Kidney (tissue), 14 donors: ENCODE data around the gene LMF2. TPM values are rescaled to one million over a fixed set of nuclear protein-coding genes. Genes with fewer than 3 reads are reported as not detected.

ENCODE experiments used
- DNase-seq, 5 donors: peaks; one replicate each; pipeline ENCODE4 v3.0.0-alpha.2; 2013 to 2020
- FAIRE-seq: peaks from 2 replicates; lab custom pipeline; 2012; peaks lifted over from hg19 to GRCh38; lab: Jason Lieb, UNC
- H3K27ac ChIP-seq, 2 donors: one replicate each; pipeline ENCODE4 v1.7.0; 2013; ENCODE audit warnings: low read depth in 2 of 2, low read length in 2 of 2, inconsistent platforms in 1 of 2
- H3K27me3 ChIP-seq: one replicate; pipeline ENCODE4 v1.7.1; 2013; ENCODE audit warnings: low read length, inconsistent platforms; ENCODE audit not compliant: control insufficient read depth, insufficient read depth
- H3K36me3 ChIP-seq, 3 donors: one replicate each; pipeline versions ENCODE4 v1.7.0 to v1.7.1; 2013; ENCODE audit warnings: low read length in 3 of 3, control low read depth in 1 of 3, inconsistent platforms in 1 of 3; ENCODE audit not compliant: insufficient read depth in 3 of 3, control insufficient read depth in 2 of 3
- H3K4me1 ChIP-seq, 3 donors: one replicate each; pipeline versions ENCODE4 v1.7.0 to v1.7.1; 2013; ENCODE audit warnings: low read length in 3 of 3, inconsistent platforms in 1 of 3, low read depth in 1 of 3; ENCODE audit not compliant: control insufficient read depth in 2 of 3, insufficient read depth in 2 of 3
- H3K4me3 ChIP-seq, 3 donors: one replicate each; pipeline versions ENCODE4 v1.7.0 to v1.8.1; 2013; ENCODE audit warnings: low read length in 3 of 3, control low read depth in 1 of 3, inconsistent platforms in 1 of 3
- H3K9ac ChIP-seq, 3 donors: one replicate each; pipeline versions ENCODE4 v1.7.0 to v1.7.1; 2013; ENCODE audit warnings: low read length in 3 of 3, control low read depth in 1 of 3, inconsistent platforms in 1 of 3
- H3K9me3 ChIP-seq, 3 donors: one replicate each; pipeline versions ENCODE4 v1.7.0 to v1.7.1; 2013; ENCODE audit warnings: low read length in 3 of 3, control low read depth in 1 of 3, inconsistent platforms in 1 of 3; ENCODE audit not compliant: control insufficient read depth in 2 of 3, insufficient read depth in 1 of 3
- intact Hi-C: fragments of 100-400 bp; cut with DNase I; formaldehyde crosslinking; loops from one replicate; pipeline ENCODE4 v1.11.1; 2022
- polyA plus RNA-seq: library from polyadenylated mRNA; stranded (reverse); fragments of 350-450 nt; fragmentation: Illumina TruSeq; extraction: RNeasy Lipid Tissue Mini Kit (QIAGEN cat#74804); gene quantifications from one replicate; pipeline ENCODE4 v1.2.3, GENCODE V29; 2014; ENCODE audit warnings: low read depth, low replicate concordance; ENCODE audit not compliant: insufficient read depth
- total RNA-seq: library from RNA; stranded (reverse); fragmentation: NEBNext Ultra II Directional; extraction: Animal tissue kit (Norgen Biotek cat#: 25700); gene quantifications from one replicate; pipeline ENCODE4 v1.2.1, GENCODE V29; 2021
- TF ChIP-seq, protein P1 (sequence below): IDR thresholded peaks from 3 replicates; pipeline ENCODE4 v1.5.1; 2012; ENCODE audit warnings: mild to moderate bottlenecking, moderate library complexity, borderline replicate concordance; ENCODE audit not compliant: insufficient read depth; ENCODE audit errors: extremely low read depth
- donor health status: control.
- donor health status: control.
- donor health status: control.
- donor health status: control.
- donor health status: control.
- donor health status: DM: yes; HTN: yes; CAD: no.
- donor health status: Normal renal cell carcinoma (clear cell type).

The LMF2 gene
- total and polyA plus RNA-seq, 2 donors from 2014 or later, result 41.7 to 77.9 TPM

DNA sequence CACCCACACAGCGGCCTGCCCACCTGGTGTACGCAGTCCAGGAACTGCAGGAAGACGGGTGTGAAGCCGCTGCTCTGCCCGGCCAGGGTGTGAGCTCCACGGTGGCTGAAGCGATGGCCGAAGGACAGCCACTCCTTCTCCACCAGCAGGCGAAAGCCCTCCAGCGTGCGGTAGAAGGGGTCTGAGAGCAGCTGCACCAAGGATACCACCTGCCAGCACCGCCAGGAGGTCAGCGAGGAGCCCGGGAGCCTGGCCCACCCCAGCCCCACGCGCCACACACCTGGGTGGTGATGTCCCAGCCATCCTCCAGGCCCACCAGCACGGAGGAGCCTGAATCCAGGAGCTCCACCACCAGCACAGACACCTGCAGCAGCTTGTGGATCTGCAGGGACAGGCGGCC lies 52.3 kb downstream of the LMF2 start:
- H3K4me1 ChIP-seq, result no peaks in the 10 kb centered on the region
- H3K27ac ChIP-seq, result no peak overlapping the region
- H3K9me3 ChIP-seq, result no peaks in the 10 kb centered on the region
- no peak overlapping the region for H3K9ac ChIP-seq
- no peaks in the 10 kb centered on the region for H3K27me3 ChIP-seq
- no peak for DNase-seq
- TF ChIP-seq, protein P1, sequence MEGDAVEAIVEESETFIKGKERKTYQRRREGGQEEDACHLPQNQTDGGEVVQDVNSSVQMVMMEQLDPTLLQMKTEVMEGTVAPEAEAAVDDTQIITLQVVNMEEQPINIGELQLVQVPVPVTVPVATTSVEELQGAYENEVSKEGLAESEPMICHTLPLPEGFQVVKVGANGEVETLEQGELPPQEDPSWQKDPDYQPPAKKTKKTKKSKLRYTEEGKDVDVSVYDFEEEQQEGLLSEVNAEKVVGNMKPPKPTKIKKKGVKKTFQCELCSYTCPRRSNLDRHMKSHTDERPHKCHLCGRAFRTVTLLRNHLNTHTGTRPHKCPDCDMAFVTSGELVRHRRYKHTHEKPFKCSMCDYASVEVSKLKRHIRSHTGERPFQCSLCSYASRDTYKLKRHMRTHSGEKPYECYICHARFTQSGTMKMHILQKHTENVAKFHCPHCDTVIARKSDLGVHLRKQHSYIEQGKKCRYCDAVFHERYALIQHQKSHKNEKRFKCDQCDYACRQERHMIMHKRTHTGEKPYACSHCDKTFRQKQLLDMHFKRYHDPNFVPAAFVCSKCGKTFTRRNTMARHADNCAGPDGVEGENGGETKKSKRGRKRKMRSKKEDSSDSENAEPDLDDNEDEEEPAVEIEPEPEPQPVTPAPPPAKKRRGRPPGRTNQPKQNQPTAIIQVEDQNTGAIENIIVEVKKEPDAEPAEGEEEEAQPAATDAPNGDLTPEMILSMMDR, result no peak
- H3K4me3 ChIP-seq, result no peak overlapping the region
- H3K36me3 ChIP-seq, result peaks cover 0 to 33% (median 8%) of the 10 kb centered on the region in 3 donors
- no peak for FAIRE-seq
- intact Hi-C loops, result no loop called here

DNA sequence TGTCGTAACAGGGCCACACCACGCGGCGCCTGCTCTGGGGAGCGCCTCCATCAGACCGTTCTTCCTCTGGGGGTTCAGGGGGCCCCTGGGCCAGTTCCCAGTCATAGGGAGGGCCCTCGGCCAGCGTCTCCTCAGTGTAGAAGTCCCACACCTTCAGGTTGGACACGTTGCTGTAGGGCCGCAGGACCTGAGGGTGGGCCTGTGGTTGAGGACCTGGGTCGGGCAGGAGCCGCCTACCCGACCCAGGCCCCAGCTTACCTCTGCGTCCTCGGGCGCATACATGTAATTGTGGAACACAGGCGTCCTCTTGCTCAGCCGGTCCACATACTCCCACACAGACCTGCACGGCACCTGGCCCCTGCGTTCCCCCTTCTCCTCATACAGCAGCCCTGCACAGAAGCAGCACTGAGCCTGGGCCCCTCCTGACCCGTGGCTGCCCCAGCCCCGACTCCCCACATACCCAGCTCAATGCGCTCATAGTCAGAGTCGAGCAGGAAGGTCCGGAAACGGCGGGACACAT lies 52.9 kb downstream of the LMF2 start:
- Histone ChIP-seq H3K27ac (no peak overlapping the region), H3K9me3 (no peaks in the 10 kb centered on the region), H3K9ac (no peak overlapping the region), H3K36me3 (peaks cover 0 to 27% (median 8%) of the 10 kb centered on the region in 3 donors), H3K4me3 (no peak overlapping the region), H3K4me1 (no peaks in the 10 kb centered on the region), H3K27me3 (no peaks in the 10 kb centered on the region)
- FAIRE-seq, result no peak
- intact Hi-C loops, result no loop called here
- TF ChIP-seq, protein P1, result no peak
- no peak for DNase-seq

Other genes starting within 250 kb of the LMF2 start
- gene MAPK12, start 246.0 kb downstream of the LMF2 start, total RNA-seq, result 15.9 TPM
- gene MAPK12, start 246.0 kb downstream of the LMF2 start, polyA plus RNA-seq, result 13.4 TPM
- gene MAPK11, start 237.3 kb downstream of the LMF2 start, total RNA-seq, result 18.3 TPM
- 11.4 TPM for gene MAPK11, start 237.3 kb downstream of the LMF2 start, polyA plus RNA-seq
- gene PLXNB2, start 200.1 kb downstream of the LMF2 start, total RNA-seq, result 383 TPM
- 128 TPM for gene PLXNB2, start 200.1 kb downstream of the LMF2 start, polyA plus RNA-seq
- gene DENND6B, start 180.7 kb downstream of the LMF2 start, total RNA-seq, result 16.7 TPM
- 14.5 TPM for gene DENND6B, start 180.7 kb downstream of the LMF2 start, polyA plus RNA-seq
- gene PPP6R2, start 164.4 kb downstream of the LMF2 start, total RNA-seq, result 53.8 TPM
- 39.4 TPM for gene PPP6R2, start 164.4 kb downstream of the LMF2 start, polyA plus RNA-seq
- gene SBF1, start 32.7 kb downstream of the LMF2 start, total RNA-seq, result 73.9 TPM
- 18.1 TPM for gene SBF1, start 32.7 kb downstream of the LMF2 start, polyA plus RNA-seq
- 8.0 TPM for gene ADM2, start 26.2 kb downstream of the LMF2 start, total RNA-seq
- gene ADM2, start 26.2 kb downstream of the LMF2 start, polyA plus RNA-seq, result 10.6 TPM
- gene MIOX, start 20.8 kb downstream of the LMF2 start, total RNA-seq, result 3.5 TPM
- gene MIOX, start 20.8 kb downstream of the LMF2 start, polyA plus RNA-seq, result 455 TPM
- gene NCAPH2, start 522 bp upstream of the LMF2 start, total RNA-seq, result 41.5 TPM
- gene NCAPH2, start 522 bp upstream of the LMF2 start, polyA plus RNA-seq, result 31.4 TPM
- 4.1 TPM for gene SCO2, start 17.9 kb upstream of the LMF2 start, total RNA-seq
- gene SCO2, start 17.9 kb upstream of the LMF2 start, polyA plus RNA-seq, result 1.1 TPM
- 163 TPM for gene TYMP, start 22.3 kb upstream of the LMF2 start, total RNA-seq
- 22.2 TPM for gene TYMP, start 22.3 kb upstream of the LMF2 start, polyA plus RNA-seq
- 16.1 TPM for gene KLHDC7B, start 38.2 kb upstream of the LMF2 start, total RNA-seq
- gene KLHDC7B, start 38.2 kb upstream of the LMF2 start, polyA plus RNA-seq, result 1.4 TPM
- gene SYCE3, start 55.2 kb upstream of the LMF2 start, total RNA-seq, result not detected
- gene SYCE3, start 55.2 kb upstream of the LMF2 start, polyA plus RNA-seq, result 4.6 TPM
- gene CPT1B, start 70.7 kb upstream of the LMF2 start, total RNA-seq, result 34.3 TPM
- 20.6 TPM for gene CPT1B, start 70.7 kb upstream of the LMF2 start, polyA plus RNA-seq
- gene CHKB, start 75.1 kb upstream of the LMF2 start, total RNA-seq, result 91.7 TPM
- gene CHKB, start 75.1 kb upstream of the LMF2 start, polyA plus RNA-seq, result 73.0 TPM
- 1.1 TPM for gene MAPK8IP2, start 93.1 kb upstream of the LMF2 start, total RNA-seq
- 1.0 TPM for gene MAPK8IP2, start 93.1 kb upstream of the LMF2 start, polyA plus RNA-seq
- 53.0 TPM for gene ARSA, start 120.5 kb upstream of the LMF2 start, total RNA-seq
- 52.8 TPM for gene ARSA, start 120.5 kb upstream of the LMF2 start, polyA plus RNA-seq
- gene SHANK3, start 165.1 kb upstream of the LMF2 start, total RNA-seq, result 40.5 TPM
- gene SHANK3, start 165.1 kb upstream of the LMF2 start, polyA plus RNA-seq, result 8.8 TPM
- 1.6 TPM for gene ACR, start 230.5 kb upstream of the LMF2 start, total RNA-seq
- gene ACR, start 230.5 kb upstream of the LMF2 start, polyA plus RNA-seq, result 1.0 TPM